ENCODE results near the gene SNRNP25. TPM values are rescaled to one million over a fixed set of nuclear protein-coding genes. Genes with fewer than 3 reads are reported as not detected.

The SNRNP25 gene
- total and polyA plus RNA-seq, 2 of the 8 experiments (the other 6 are each of a cell fraction or from before 2014, with no cell fraction given): 53.0 to 58.4 TPM

DNA sequence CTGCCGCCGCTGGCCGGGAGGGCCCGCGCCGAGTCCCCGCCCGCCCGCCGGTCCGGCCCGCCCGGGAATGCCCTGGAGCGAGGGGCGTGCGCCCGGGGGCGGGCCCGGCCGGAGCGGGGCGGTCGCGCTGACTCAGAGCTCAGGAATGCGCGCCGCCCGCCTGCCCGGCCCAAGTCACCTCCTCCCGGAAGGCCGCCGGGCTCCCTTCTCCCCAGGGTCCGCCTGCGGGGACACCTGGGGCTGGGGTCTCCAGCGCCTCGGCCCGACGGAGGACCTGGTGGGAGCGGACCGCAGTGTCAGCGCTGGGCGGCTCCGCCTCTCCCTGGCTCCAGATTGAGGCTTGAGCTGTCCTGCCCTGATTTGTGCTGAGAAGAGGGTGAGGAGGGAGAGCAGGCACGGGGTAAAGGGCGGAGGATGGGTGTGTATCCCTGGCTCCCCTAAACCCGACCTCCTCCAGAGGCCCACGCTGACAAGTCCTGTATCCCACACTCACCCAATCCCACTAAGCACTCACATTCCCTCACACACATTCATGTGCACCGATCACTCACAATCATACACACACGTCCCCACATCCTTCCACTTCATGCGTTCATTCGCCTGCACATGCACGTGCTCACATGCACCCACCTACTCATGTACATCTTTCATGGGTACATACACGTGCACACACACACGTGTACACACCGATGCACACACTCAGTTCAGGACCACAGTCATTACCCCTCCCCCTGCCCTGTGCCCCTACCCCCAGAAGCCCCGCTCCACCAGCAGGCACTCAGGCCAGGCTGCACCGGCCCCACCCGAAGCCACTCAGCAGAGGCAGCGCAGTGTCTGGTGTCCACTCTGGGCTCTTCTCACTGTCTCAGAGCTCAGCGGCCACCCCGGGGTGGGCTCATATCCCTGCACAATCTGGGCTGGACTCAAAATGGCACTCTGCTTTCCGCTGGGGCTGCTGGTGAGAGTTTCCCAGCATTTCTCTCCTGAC lies 19.2 kb downstream of the SNRNP25 start, which contains the start of gene RHBDF1 (continued):
- TF ChIP-seq, protein P1, sequence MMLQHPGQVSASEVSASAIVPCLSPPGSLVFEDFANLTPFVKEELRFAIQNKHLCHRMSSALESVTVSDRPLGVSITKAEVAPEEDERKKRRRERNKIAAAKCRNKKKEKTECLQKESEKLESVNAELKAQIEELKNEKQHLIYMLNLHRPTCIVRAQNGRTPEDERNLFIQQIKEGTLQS (IDR thresholded peaks at IDR 0.05; ENCODE audit: insufficient read depth, low read depth, low read length): 0 out of 2 replicates have a peak, but pooled peaks have one; percentile 23
- TF ChIP-seq, protein P2, sequence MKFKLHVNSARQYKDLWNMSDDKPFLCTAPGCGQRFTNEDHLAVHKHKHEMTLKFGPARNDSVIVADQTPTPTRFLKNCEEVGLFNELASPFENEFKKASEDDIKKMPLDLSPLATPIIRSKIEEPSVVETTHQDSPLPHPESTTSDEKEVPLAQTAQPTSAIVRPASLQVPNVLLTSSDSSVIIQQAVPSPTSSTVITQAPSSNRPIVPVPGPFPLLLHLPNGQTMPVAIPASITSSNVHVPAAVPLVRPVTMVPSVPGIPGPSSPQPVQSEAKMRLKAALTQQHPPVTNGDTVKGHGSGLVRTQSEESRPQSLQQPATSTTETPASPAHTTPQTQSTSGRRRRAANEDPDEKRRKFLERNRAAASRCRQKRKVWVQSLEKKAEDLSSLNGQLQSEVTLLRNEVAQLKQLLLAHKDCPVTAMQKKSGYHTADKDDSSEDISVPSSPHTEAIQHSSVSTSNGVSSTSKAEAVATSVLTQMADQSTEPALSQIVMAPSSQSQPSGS (IDR thresholded peaks at IDR 0.05; ENCODE audit: low read length): no peak
- TF ChIP-seq SUZ12 (IDR thresholded peaks at IDR 0.05; ENCODE audit: low read length): no peak
- no peak for TF ChIP-seq SP2 (IDR thresholded peaks at IDR 0.05; ENCODE audit: low read length)
- TF ChIP-seq, protein P3, sequence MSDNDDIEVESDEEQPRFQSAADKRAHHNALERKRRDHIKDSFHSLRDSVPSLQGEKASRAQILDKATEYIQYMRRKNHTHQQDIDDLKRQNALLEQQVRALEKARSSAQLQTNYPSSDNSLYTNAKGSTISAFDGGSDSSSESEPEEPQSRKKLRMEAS (IDR thresholded peaks at IDR 0.05): no peak; the same call in 1 of the 2 replicates
- no peak for TF ChIP-seq SP1 (IDR thresholded peaks at IDR 0.05; ENCODE audit: low read depth, low read length)
- no peak for TF ChIP-seq KDM5A (IDR thresholded peaks at IDR 0.05; ENCODE audit: low read length)
